ENCODE results near the gene SRSF8. TPM values are rescaled to one million over a fixed set of nuclear protein-coding genes. Genes with fewer than 3 reads are reported as not detected.
"Not testable (repeated sequence)": the region's sequence is repeated elsewhere in the genome, so short reads cannot be mapped to it uniquely, and the experiment has no call there.

The SRSF8 gene
- polyA plus RNA-seq (2013, experiment 1 of 2): 57.7 TPM
- 53.6 TPM for polyA plus RNA-seq (2013, experiment 2 of 2)

GRCh38 chr11:95066716-95067038, at the start of gene SRSF8:
TSS of gene SRSF8 (plus strand) at chr11:95066919. CDS start at chr11:95067227, 308 bp downstream.
- H3K36me3 ChIP-seq (ENCODE audit: control insufficient read depth, insufficient read depth, low read length): no peaks in the 10 kb centered on the region
- 0% methylated on average over 2 to 3 of the region's 4 CpGs for WGBS, 2 experiments (ENCODE audit: insufficient coverage in 2 of 2)
- H3K4me1 ChIP-seq (ENCODE audit: control insufficient read depth, insufficient read depth, low read length, poor library complexity, severe bottlenecking): peaks cover 5% of the 10 kb centered on the region
- H3K4me3 ChIP-seq (ENCODE audit: extremely low read depth, insufficient read depth, low read length, poor library complexity, severe bottlenecking): peak within 1 kb of the TSS; percentile 79
- H3K9me3 ChIP-seq (ENCODE audit: control insufficient read depth, low read length): no peaks in the 10 kb centered on the region
- peak within 1 kb of the TSS; percentile 75 for H3K27ac ChIP-seq (ENCODE audit: low read depth, low read length, severe bottlenecking)

GRCh38 chr11:95021468-95021867, 45.3 kb upstream of the SRSF8 start:
- H3K4me1 ChIP-seq (ENCODE audit: control insufficient read depth, insufficient read depth, low read length, poor library complexity, severe bottlenecking); H3K36me3 ChIP-seq (ENCODE audit: control insufficient read depth, insufficient read depth, low read length); H3K9me3 ChIP-seq (ENCODE audit: control insufficient read depth, low read length); H3K27ac ChIP-seq (ENCODE audit: low read depth, low read length, severe bottlenecking); H3K4me3 ChIP-seq (ENCODE audit: extremely low read depth, insufficient read depth, low read length, poor library complexity, severe bottlenecking): not testable (repeated sequence)
- 92 to 97% methylated on average over 5 of the region's 5 CpGs for WGBS, 2 experiments (ENCODE audit: insufficient coverage in 2 of 2)

GRCh38 chr11:95024958-95025357, 41.8 kb upstream of the SRSF8 start, which contains the start of gene KDM4E:
TSS of gene KDM4E (plus strand) at chr11:95025258. CDS start at chr11:95025558, 300 bp downstream.
- WGBS, 2 experiments (ENCODE audit: insufficient coverage in 2 of 2): no CpG with 5 or more reads among the region's 1 CpG
- H3K9me3 ChIP-seq (ENCODE audit: control insufficient read depth, low read length): no peaks in the 10 kb centered on the region
- no peaks in the 10 kb centered on the region for H3K36me3 ChIP-seq (ENCODE audit: control insufficient read depth, insufficient read depth, low read length)
- no peak within 1 kb of the TSS for H3K27ac ChIP-seq (ENCODE audit: low read depth, low read length, severe bottlenecking)
- H3K4me1 ChIP-seq (ENCODE audit: control insufficient read depth, insufficient read depth, low read length, poor library complexity, severe bottlenecking): no peaks in the 10 kb centered on the region
- no peak within 1 kb of the TSS for H3K4me3 ChIP-seq (ENCODE audit: extremely low read depth, insufficient read depth, low read length, poor library complexity, severe bottlenecking)

- not testable (repeated sequence) for H3K4me1 ChIP-seq (ENCODE audit: control insufficient read depth, insufficient read depth, low read length, poor library complexity, severe bottlenecking); H3K36me3 ChIP-seq (ENCODE audit: control insufficient read depth, insufficient read depth, low read length); H3K27ac ChIP-seq (ENCODE audit: low read depth, low read length, severe bottlenecking); H3K4me3 ChIP-seq (ENCODE audit: extremely low read depth, insufficient read depth, low read length, poor library complexity, severe bottlenecking); H3K9me3 ChIP-seq (ENCODE audit: control insufficient read depth, low read length)
- no CpG with 5 or more reads among the region's 9 CpGs for WGBS, 2 experiments (ENCODE audit: insufficient coverage in 2 of 2)
Measured at GRCh38 chr11:95025594-95025993, 41.1 kb upstream of the SRSF8 start.

- H3K36me3 ChIP-seq (ENCODE audit: control insufficient read depth, insufficient read depth, low read length): no peaks in the 10 kb centered on the region
- H3K4me1 ChIP-seq (ENCODE audit: control insufficient read depth, insufficient read depth, low read length, poor library complexity, severe bottlenecking): no peaks in the 10 kb centered on the region
- WGBS, 2 experiments (ENCODE audit: insufficient coverage in 2 of 2): no CpG with 5 or more reads among the region's 3 CpGs
- no peak overlapping the region for H3K4me3 ChIP-seq (ENCODE audit: extremely low read depth, insufficient read depth, low read length, poor library complexity, severe bottlenecking)
- no peaks in the 10 kb centered on the region for H3K9me3 ChIP-seq (ENCODE audit: control insufficient read depth, low read length)
- H3K27ac ChIP-seq (ENCODE audit: low read depth, low read length, severe bottlenecking): no peak overlapping the region
Measured at GRCh38 chr11:95028357-95028756, 38.4 kb upstream of the SRSF8 start.

GRCh38 chr11:95033051-95033450, 33.7 kb upstream of the SRSF8 start:
- 91 to 100% methylated on average over 1 of the region's 1 CpG for WGBS, 2 experiments (ENCODE audit: insufficient coverage in 2 of 2)
- H3K9me3 ChIP-seq (ENCODE audit: control insufficient read depth, low read length): no peaks in the 10 kb centered on the region
- H3K36me3 ChIP-seq (ENCODE audit: control insufficient read depth, insufficient read depth, low read length): no peaks in the 10 kb centered on the region
- H3K27ac ChIP-seq (ENCODE audit: low read depth, low read length, severe bottlenecking): no peak overlapping the region
- H3K4me3 ChIP-seq (ENCODE audit: extremely low read depth, insufficient read depth, low read length, poor library complexity, severe bottlenecking): no peak overlapping the region
- no peaks in the 10 kb centered on the region for H3K4me1 ChIP-seq (ENCODE audit: control insufficient read depth, insufficient read depth, low read length, poor library complexity, severe bottlenecking)

- no peaks in the 10 kb centered on the region for H3K9me3 ChIP-seq (ENCODE audit: control insufficient read depth, low read length)
- H3K36me3 ChIP-seq (ENCODE audit: control insufficient read depth, insufficient read depth, low read length): no peaks in the 10 kb centered on the region
- WGBS, 2 experiments (ENCODE audit: insufficient coverage in 2 of 2): 86 to 100% methylated on average over 2 of the region's 2 CpGs
- H3K4me3 ChIP-seq (ENCODE audit: extremely low read depth, insufficient read depth, low read length, poor library complexity, severe bottlenecking): no peak overlapping the region
- H3K4me1 ChIP-seq (ENCODE audit: control insufficient read depth, insufficient read depth, low read length, poor library complexity, severe bottlenecking): no peaks in the 10 kb centered on the region
- no peak overlapping the region for H3K27ac ChIP-seq (ENCODE audit: low read depth, low read length, severe bottlenecking)
Measured at GRCh38 chr11:95035316-95035715, 31.4 kb upstream of the SRSF8 start.

- not testable (repeated sequence) for H3K36me3 ChIP-seq (ENCODE audit: control insufficient read depth, insufficient read depth, low read length); H3K27ac ChIP-seq (ENCODE audit: low read depth, low read length, severe bottlenecking); H3K4me1 ChIP-seq (ENCODE audit: control insufficient read depth, insufficient read depth, low read length, poor library complexity, severe bottlenecking); H3K9me3 ChIP-seq (ENCODE audit: control insufficient read depth, low read length); H3K4me3 ChIP-seq (ENCODE audit: extremely low read depth, insufficient read depth, low read length, poor library complexity, severe bottlenecking)
- 97% methylated on average over 65 to 71 of the region's 71 CpGs for WGBS, 2 experiments (ENCODE audit: insufficient coverage in 2 of 2)
Measured at GRCh38 chr11:95037356-95038035, 29.2 kb upstream of the SRSF8 start.

- no peaks in the 10 kb centered on the region for H3K9me3 ChIP-seq (ENCODE audit: control insufficient read depth, low read length)
- WGBS, 2 experiments (ENCODE audit: insufficient coverage in 2 of 2): no CpG with 5 or more reads among the region's 1 CpG
- H3K4me3 ChIP-seq (ENCODE audit: extremely low read depth, insufficient read depth, low read length, poor library complexity, severe bottlenecking): no peak overlapping the region
Measured at GRCh38 chr11:95042239-95042638, 24.5 kb upstream of the SRSF8 start.

GRCh38 chr11:95042906-95043305, 23.8 kb upstream of the SRSF8 start:
- Histone ChIP-seq H3K9me3 (ENCODE audit: control insufficient read depth, low read length) (no peaks in the 10 kb centered on the region), H3K36me3 (ENCODE audit: control insufficient read depth, insufficient read depth, low read length) (no peaks in the 10 kb centered on the region), H3K27ac (ENCODE audit: low read depth, low read length, severe bottlenecking) (no peak overlapping the region), H3K4me1 (ENCODE audit: control insufficient read depth, insufficient read depth, low read length, poor library complexity, severe bottlenecking) (peaks cover 4% of the 10 kb centered on the region), H3K4me3 (ENCODE audit: extremely low read depth, insufficient read depth, low read length, poor library complexity, severe bottlenecking) (no peak overlapping the region)
- WGBS, 2 experiments (ENCODE audit: insufficient coverage in 2 of 2): 96 to 100% methylated on average over 3 of the region's 3 CpGs

More at GRCh38 chr11:95042239-95042638, 24.5 kb upstream of the SRSF8 start:
- Histone ChIP-seq H3K4me1 (ENCODE audit: control insufficient read depth, insufficient read depth, low read length, poor library complexity, severe bottlenecking) (peaks cover 4% of the 10 kb centered on the region), H3K27ac (ENCODE audit: low read depth, low read length, severe bottlenecking) (no peak overlapping the region), H3K36me3 (ENCODE audit: control insufficient read depth, insufficient read depth, low read length) (no peaks in the 10 kb centered on the region)

GRCh38 chr11:95044010-95044409, 22.7 kb upstream of the SRSF8 start:
- no peak overlapping the region for H3K27ac ChIP-seq (ENCODE audit: low read depth, low read length, severe bottlenecking)
- H3K36me3 ChIP-seq (ENCODE audit: control insufficient read depth, insufficient read depth, low read length): no peaks in the 10 kb centered on the region
- no peak overlapping the region for H3K4me3 ChIP-seq (ENCODE audit: extremely low read depth, insufficient read depth, low read length, poor library complexity, severe bottlenecking)
- no peaks in the 10 kb centered on the region for H3K9me3 ChIP-seq (ENCODE audit: control insufficient read depth, low read length)
- peaks cover 4% of the 10 kb centered on the region for H3K4me1 ChIP-seq (ENCODE audit: control insufficient read depth, insufficient read depth, low read length, poor library complexity, severe bottlenecking)
- 75 to 90% methylated on average over 3 of the region's 4 CpGs for WGBS, 2 experiments (ENCODE audit: insufficient coverage in 2 of 2)

Data from mesodermal cell (in vitro differentiated cells).